Measurements from ENCODE around the gene NKX3-2. TPM values are rescaled to one million over a fixed set of nuclear protein-coding genes. Genes with fewer than 3 reads are reported as not detected.

Gene NKX3-2
- total RNA-seq, 1 donor from 2014 or later = not detected

- peak; percentile 55 for DNase-seq (ENCODE audit: low spot score)
- H3K27me3 Mint-ChIP-seq (ENCODE audit: insufficient read depth, low read depth) = peaks cover 32% of the 10 kb centered on the region
- H3K79me2 ChIP-seq (ENCODE audit: low read depth) = no peaks in the 10 kb centered on the region
Observed at GRCh38 chr4:13548059-13548983, 4.0 kb upstream of the NKX3-2 start.

GRCh38 chr4:13547485-13548041 lies 3.3 kb upstream of the NKX3-2 start:
- peaks cover 35% of the 10 kb centered on the region for H4K20me1 ChIP-seq (ENCODE audit: low read depth)
- peaks cover 39% of the 10 kb centered on the region for H3F3A ChIP-seq (ENCODE audit: low read depth)
- H3K36me3 Mint-ChIP-seq = no peaks in the 10 kb centered on the region
- no peak overlapping the region for H3K27ac Mint-ChIP-seq
- H3K36me3 ChIP-seq = no peaks in the 10 kb centered on the region
- peaks cover 11% of the 10 kb centered on the region for H3K9me3 Mint-ChIP-seq
- peak overlapping the region; percentile 68 for H3K4me3 ChIP-seq
- peaks cover 40% of the 10 kb centered on the region for H3K27me3 Mint-ChIP-seq (ENCODE audit: insufficient read depth, low read depth)
- H3K4me2 ChIP-seq = peak overlapping the region; percentile 88
- no peak overlapping the region for H3K9ac ChIP-seq
- H3K9me3 ChIP-seq (ENCODE audit: low read depth) = no peaks in the 10 kb centered on the region
- TF ChIP-seq CTCF (IDR thresholded peaks at IDR 0.05) (no peak), EZH2 (IDR thresholded peaks at IDR 0.05) (peak; percentile 56), EZH2phosphoT487 (IDR thresholded peaks at IDR 0.05) (peak; percentile 23)
- peak; percentile 70 for DNase-seq (ENCODE audit: low spot score)
- peaks cover 95% of the 10 kb centered on the region for H3K27me3 ChIP-seq
- no peak overlapping the region for H3K27ac ChIP-seq
- peaks cover 31% of the 10 kb centered on the region for H3K4me1 Mint-ChIP-seq
- no peaks in the 10 kb centered on the region for H3K4me1 ChIP-seq
- no peaks in the 10 kb centered on the region for H3K79me2 ChIP-seq (ENCODE audit: low read depth)
- peak overlapping the region; percentile 99 for H2AFZ ChIP-seq (replicated peaks)
- peak overlapping the region; percentile 77 for H3K4me3 Mint-ChIP-seq

More at GRCh38 chr4:13548059-13548983, 4.0 kb upstream of the NKX3-2 start:
- no peaks in the 10 kb centered on the region for H3K36me3 ChIP-seq
- peak overlapping the region; percentile 99 for H2AFZ ChIP-seq (replicated peaks)
- H3K4me1 ChIP-seq = no peaks in the 10 kb centered on the region
- H3K9ac ChIP-seq = no peak overlapping the region
- no peak overlapping the region for H3K27ac Mint-ChIP-seq
- peak overlapping the region; percentile 82 for H3K4me3 Mint-ChIP-seq
- peak overlapping the region; percentile 68 for H3K4me3 ChIP-seq
- peaks cover 33% of the 10 kb centered on the region for H3F3A ChIP-seq (ENCODE audit: low read depth)
- peak overlapping the region; percentile 88 for H3K4me2 ChIP-seq
- no peak for TF ChIP-seq EZH2phosphoT487 (IDR thresholded peaks at IDR 0.05)
- no peak for TF ChIP-seq EZH2 (IDR thresholded peaks at IDR 0.05)
- peaks cover 88% of the 10 kb centered on the region for H3K27me3 ChIP-seq
- H3K9me3 Mint-ChIP-seq = peaks cover 11% of the 10 kb centered on the region
- H3K27ac ChIP-seq = no peak overlapping the region
- H4K20me1 ChIP-seq (ENCODE audit: low read depth) = peaks cover 28% of the 10 kb centered on the region
- H3K9me3 ChIP-seq (ENCODE audit: low read depth) = no peaks in the 10 kb centered on the region
- no peaks in the 10 kb centered on the region for H3K36me3 Mint-ChIP-seq
- H3K4me1 Mint-ChIP-seq = peaks cover 28% of the 10 kb centered on the region

- Histone ChIP-seq H3K9ac (no peak overlapping the region), H3K27ac (no peak overlapping the region), H3K79me2 (ENCODE audit: low read depth) (no peaks in the 10 kb centered on the region), H3K27me3 (peaks cover 98% of the 10 kb centered on the region), H3K4me3 (peak overlapping the region; percentile 68), H3F3A (ENCODE audit: low read depth) (peaks cover 39% of the 10 kb centered on the region), H2AFZ (replicated peaks) (peak overlapping the region; percentile 99), H3K4me2 (peak overlapping the region; percentile 88), H3K4me1 (no peaks in the 10 kb centered on the region), H3K36me3 (no peaks in the 10 kb centered on the region), H4K20me1 (ENCODE audit: low read depth) (peaks cover 41% of the 10 kb centered on the region), H3K9me3 (ENCODE audit: low read depth) (no peaks in the 10 kb centered on the region)
- Mint-ChIP-seq H3K36me3 (no peaks in the 10 kb centered on the region), H3K4me1 (peaks cover 31% of the 10 kb centered on the region), H3K4me3 (peak overlapping the region; percentile 88), H3K27me3 (ENCODE audit: insufficient read depth, low read depth) (peaks cover 43% of the 10 kb centered on the region), H3K27ac (peak overlapping the region; percentile 59), H3K9me3 (peaks cover 11% of the 10 kb centered on the region)
- peak; percentile 75 for DNase-seq (ENCODE audit: low spot score)
- TF ChIP-seq EZH2phosphoT487 (IDR thresholded peaks at IDR 0.05) = peak; percentile 78
- TF ChIP-seq EZH2 (IDR thresholded peaks at IDR 0.05) = peak; percentile 96
- no peak for TF ChIP-seq CTCF (IDR thresholded peaks at IDR 0.05)
Observed at GRCh38 chr4:13546941-13547484, 2.7 kb upstream of the NKX3-2 start.

Data from neural progenitor cell (in vitro differentiated cells).